ENCODE measurements around the gene PLA2G4F.

PLA2G4F gene

GRCh38 chr15:42138411-42138810 lies 18.0 kb downstream of the PLA2G4F start:
- Histone ChIP-seq H3K4me2 (no peak overlapping the region), H3K4me1 (no peaks in the 10 kb centered on the region)

GRCh38 chr15:42137461-42138261 lies 18.8 kb downstream of the PLA2G4F start:
- Histone ChIP-seq H3K27ac (no peak overlapping the region), H3K36me3 (no peaks in the 10 kb centered on the region), H3K4me3 (no peak overlapping the region), H3K9ac (no peak overlapping the region), H3K9me3 (replicated peaks in 1 of 11) (no peaks in the 10 kb centered on the region), H3K4me1 (no peaks in the 10 kb centered on the region), H3K4me2 (no peak overlapping the region), H4K20me1 (0 out of 22 replicates have a peak, but pooled peaks cover 0 to 6% (median 0%) of the 10 kb centered on the region in 11 experiments), H3K27me3 (no peaks in the 10 kb centered on the region)
- no peak for TF ChIP-seq Cebpa-rat (IDR thresholded peaks at IDR 0.05)

More at GRCh38 chr15:42138411-42138810, 18.0 kb downstream of the PLA2G4F start:
- H3K4me3 ChIP-seq: no peak overlapping the region
- TF ChIP-seq Cebpa-rat (IDR thresholded peaks at IDR 0.05): no peak
- no peak overlapping the region for H3K27ac ChIP-seq
- H4K20me1 ChIP-seq: 0 out of 22 replicates have a peak, but pooled peaks cover 0 to 6% (median 0%) of the 10 kb centered on the region in 11 experiments
- H3K27me3 ChIP-seq: no peaks in the 10 kb centered on the region
- no peaks in the 10 kb centered on the region for H3K36me3 ChIP-seq
- no peak overlapping the region for H3K9ac ChIP-seq
- H3K9me3 ChIP-seq (replicated peaks in 1 of 11): no peaks in the 10 kb centered on the region

- Histone ChIP-seq H3K36me3 (no peaks in the 10 kb centered on the region), H3K4me1 (0 out of 20 replicates have a peak, but pooled peaks cover 0 to under 1% (median 0%) of the 10 kb centered on the region in 10 experiments), H3K9ac (no peak overlapping the region), H3K27me3 (no peaks in the 10 kb centered on the region), H3K4me2 (no peak overlapping the region), H3K9me3 (replicated peaks in 1 of 11) (no peaks in the 10 kb centered on the region), H3K27ac (no peak overlapping the region), H3K4me3 (no peak overlapping the region), H4K20me1 (0 out of 22 replicates have a peak, but pooled peaks cover 0 to 6% (median 0%) of the 10 kb centered on the region in 11 experiments)
- no peak for TF ChIP-seq Cebpa-rat (IDR thresholded peaks at IDR 0.05)
Measured at GRCh38 chr15:42136513-42136912, 19.9 kb downstream of the PLA2G4F start.

DNA sequence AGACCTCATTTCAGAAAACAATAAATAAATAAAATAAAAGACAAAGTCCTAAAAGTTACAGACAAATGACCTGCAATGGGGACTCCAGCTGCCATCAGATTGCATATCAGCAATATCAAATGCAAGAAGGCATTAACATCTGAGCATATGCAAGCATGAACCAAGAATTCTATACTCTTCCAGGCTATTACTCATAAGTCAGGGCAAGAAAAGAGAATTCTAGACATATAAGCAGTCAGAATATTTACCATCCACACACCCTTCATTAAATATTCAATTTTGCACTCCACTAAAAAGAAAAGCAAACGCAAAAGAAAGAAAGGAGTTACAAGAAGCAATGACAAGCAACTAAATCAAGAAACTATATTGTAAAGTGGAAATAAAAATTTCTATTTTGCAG lies 21.1 kb downstream of the PLA2G4F start:
- Histone ChIP-seq H3K9me3 (replicated peaks in 1 of 11) (no peaks in the 10 kb centered on the region), H3K9ac (no peak overlapping the region), H3K36me3 (no peaks in the 10 kb centered on the region), H3K4me1 (peaks cover under 1 to 13% (median 10%) of the 10 kb centered on the region in 10 experiments; a peak in 18 of 20 replicates), H3K4me2 (no peak overlapping the region), H3K4me3 (no peak overlapping the region), H4K20me1 (no peaks in the 10 kb centered on the region), H3K27me3 (no peaks in the 10 kb centered on the region), H3K27ac (no peak overlapping the region)
- TF ChIP-seq Cebpa-rat (IDR thresholded peaks at IDR 0.05): no peak

- Histone ChIP-seq H3K9ac (no peak overlapping the region; a peak in 1 of 22 replicates), H3K36me3 (no peaks in the 10 kb centered on the region), H3K4me1 (peaks cover 7 to 19% (median 16%) of the 10 kb centered on the region in 10 experiments; a peak in 19 of 20 replicates), H4K20me1 (no peaks in the 10 kb centered on the region), H3K9me3 (replicated peaks in 1 of 11) (no peaks in the 10 kb centered on the region), H3K4me2 (no peak overlapping the region), H3K27ac (no peak overlapping the region), H3K4me3 (no peak overlapping the region), H3K27me3 (no peaks in the 10 kb centered on the region)
- no peak for TF ChIP-seq Cebpa-rat (IDR thresholded peaks at IDR 0.05)
Measured at GRCh38 chr15:42134617-42135245, 21.7 kb downstream of the PLA2G4F start.

DNA sequence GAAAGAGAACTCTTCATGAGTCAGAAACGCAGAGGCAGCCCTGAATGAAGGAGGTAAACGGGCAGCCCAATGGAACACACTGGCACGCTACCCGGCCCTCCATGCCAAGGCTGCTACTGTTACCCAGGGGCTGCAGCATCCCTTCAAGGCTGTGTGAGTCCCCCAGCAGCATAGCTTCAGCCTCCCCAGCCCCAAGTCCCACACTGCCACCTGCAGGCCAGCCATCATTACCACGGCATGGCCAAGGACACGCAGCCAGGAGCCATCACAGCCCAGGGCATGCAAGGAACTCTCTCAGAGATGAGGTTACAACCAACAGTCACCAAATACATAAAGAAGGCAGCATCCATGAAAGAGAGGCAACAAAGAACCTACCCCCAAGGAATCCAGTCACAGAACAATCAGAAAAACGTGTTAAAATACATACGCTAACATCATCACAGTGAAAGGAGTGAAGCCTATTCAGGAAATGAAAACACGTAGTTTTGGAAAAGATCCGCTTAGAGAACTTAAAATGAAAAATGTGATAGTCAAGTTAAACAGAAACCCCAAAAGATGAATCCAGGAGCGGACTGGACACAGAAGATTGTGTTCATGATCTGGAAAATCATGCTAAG lies 22.4 kb downstream of the PLA2G4F start:
- peaks cover 8 to 22% (median 20%) of the 10 kb centered on the region in 10 experiments; a peak in 19 of 20 replicates for H3K4me1 ChIP-seq
- no peaks in the 10 kb centered on the region for H3K36me3 ChIP-seq
- H3K4me2 ChIP-seq: no peak overlapping the region
- H3K9ac ChIP-seq: no peak overlapping the region
- H3K4me3 ChIP-seq: no peak overlapping the region
- H4K20me1 ChIP-seq: no peaks in the 10 kb centered on the region
- no peak overlapping the region for H3K27ac ChIP-seq
- H3K27me3 ChIP-seq: no peaks in the 10 kb centered on the region
- no peaks in the 10 kb centered on the region for H3K9me3 ChIP-seq (replicated peaks in 1 of 11)
- TF ChIP-seq Cebpa-rat (IDR thresholded peaks at IDR 0.05): no peak

GRCh38 chr15:42133356-42133755 lies 23.1 kb downstream of the PLA2G4F start:
- H3K27me3 ChIP-seq: no peaks in the 10 kb centered on the region
- peaks cover 8 to 22% (median 20%) of the 10 kb centered on the region in 10 experiments; a peak in 19 of 20 replicates for H3K4me1 ChIP-seq
- H3K27ac ChIP-seq: no peak overlapping the region
- H3K4me2 ChIP-seq: no peak overlapping the region; a peak in 1 of 22 replicates
- H3K9ac ChIP-seq: no peak overlapping the region
- no peak for TF ChIP-seq Cebpa-rat (IDR thresholded peaks at IDR 0.05)
- H4K20me1 ChIP-seq: no peaks in the 10 kb centered on the region
- H3K36me3 ChIP-seq: no peaks in the 10 kb centered on the region
- no peaks in the 10 kb centered on the region for H3K9me3 ChIP-seq (replicated peaks in 1 of 11)
- H3K4me3 ChIP-seq: no peak overlapping the region

GRCh38 chr15:42131826-42132806 lies 24.3 kb downstream of the PLA2G4F start:
- Histone ChIP-seq H3K27me3 (no peaks in the 10 kb centered on the region), H4K20me1 (no peaks in the 10 kb centered on the region)
- TF ChIP-seq Cebpa-rat (IDR thresholded peaks at IDR 0.05): no peak

More at GRCh38 chr15:42131826-42132806, 24.3 kb downstream of the PLA2G4F start:
- Histone ChIP-seq H3K4me2 (no peak overlapping the region), H3K9ac (no peak overlapping the region), H3K27ac (no peak overlapping the region), H3K4me1 (peaks cover 8 to 28% (median 24%) of the 10 kb centered on the region in 10 experiments; a peak in 19 of 20 replicates), H3K4me3 (no peak overlapping the region), H3K9me3 (replicated peaks in 1 of 11) (no peaks in the 10 kb centered on the region), H3K36me3 (no peaks in the 10 kb centered on the region)

Measured in BLaER1 treated with 17β-estradiol and CSF1 and Interleukin-3, amounts not matched to agents 10 nM and 100 nM (cell line).